Hematopoietic multipotent progenitor cell (in vitro differentiated cells): ENCODE measurements around the gene ARHGEF1. TPM values are rescaled to one million over a fixed set of nuclear protein-coding genes. Genes with fewer than 3 reads are reported as not detected.
A peak's percentile ranks its signal among the peaks of the same experiment; 100 is the strongest.

Source experiments
- DNase-seq, 3 donors: peaks; one replicate each; pipeline ENCODE4 v3.0.0-alpha.2; 2011 to 2015; ENCODE audit warnings: low read depth in 2 of 3, low spot score in 2 of 3
- total RNA-seq: library from RNA; depleted of rRNA; stranded (reverse); fragments of >200 nt; gene quantifications from one replicate; pipeline ENCODE4 v1.2.3, GENCODE V29; 2012

Gene ARHGEF1
- 74.6 TPM for total RNA-seq

GRCh38 chr19:41882568-41883462, at the start of gene ARHGEF1:
TSS of gene ARHGEF1 (plus strand) at chr19:41883184. CDS start at chr19:41888083, 4,899 bp downstream.
- DNase-seq, result peak in 1 of 3 donors; percentile 46

GRCh38 chr19:41837981-41838708, 44.8 kb upstream of the ARHGEF1 start:
- DNase-seq, result no peak

- DNase-seq, result no peak
Observed at GRCh38 chr19:41839211-41839610, 43.8 kb upstream of the ARHGEF1 start.

- DNase-seq, result no peak
Observed at GRCh38 chr19:41843371-41843770, 39.6 kb upstream of the ARHGEF1 start.

- DNase-seq, result no peak
Observed at GRCh38 chr19:41844601-41845000, 38.4 kb upstream of the ARHGEF1 start, which contains the start of gene LYPD4. TSS of gene LYPD4 (minus strand) at chr19:41844683. CDS start at chr19:41839285, 5,398 bp downstream.

GRCh38 chr19:41845001-41845050, 38.2 kb upstream of the ARHGEF1 start, which contains the start of gene DMRTC2:
TSS of gene DMRTC2 (plus strand) at chr19:41845042. CDS start at chr19:41847429, 2,387 bp downstream.
- DNase-seq, result no peak

- DNase-seq, result no peak
Observed at GRCh38 chr19:41845051-41845590, 37.9 kb upstream of the ARHGEF1 start.

- no peak for DNase-seq
Observed at GRCh38 chr19:41847351-41848105, 35.5 kb upstream of the ARHGEF1 start.

- DNase-seq, result no peak
Observed at GRCh38 chr19:41848666-41849065, 34.3 kb upstream of the ARHGEF1 start.

- DNase-seq, result no peak
Observed at GRCh38 chr19:41849067-41849466, 33.9 kb upstream of the ARHGEF1 start.

- DNase-seq, result no peak
Observed at GRCh38 chr19:41850381-41850780, 32.6 kb upstream of the ARHGEF1 start.

GRCh38 chr19:41851456-41851855, 31.5 kb upstream of the ARHGEF1 start:
- DNase-seq, result no peak

- no peak for DNase-seq
Observed at GRCh38 chr19:41853344-41853743, 29.6 kb upstream of the ARHGEF1 start.

GRCh38 chr19:41853768-41854167, 29.2 kb upstream of the ARHGEF1 start:
- DNase-seq, result no peak

GRCh38 chr19:41859213-41859617, 23.8 kb upstream of the ARHGEF1 start:
- DNase-seq, result no peak

- peak; percentile 97 to 99 (median 98) for DNase-seq
Observed at GRCh38 chr19:41859618-41860418, 23.2 kb upstream of the ARHGEF1 start, which contains the start of gene RPS19. TSS of gene RPS19 (plus strand) at chr19:41860255. CDS start at chr19:41860775, 520 bp downstream.

- no peak for DNase-seq
Observed at GRCh38 chr19:41860419-41861115, 22.4 kb upstream of the ARHGEF1 start.

- DNase-seq, result no peak
Observed at GRCh38 chr19:41861116-41861768, 21.7 kb upstream of the ARHGEF1 start.

GRCh38 chr19:41861846-41862245, 21.1 kb upstream of the ARHGEF1 start:
- DNase-seq, result no peak
